Measurements from ENCODE around the gene PITPNC1.

PITPNC1 gene

DNA sequence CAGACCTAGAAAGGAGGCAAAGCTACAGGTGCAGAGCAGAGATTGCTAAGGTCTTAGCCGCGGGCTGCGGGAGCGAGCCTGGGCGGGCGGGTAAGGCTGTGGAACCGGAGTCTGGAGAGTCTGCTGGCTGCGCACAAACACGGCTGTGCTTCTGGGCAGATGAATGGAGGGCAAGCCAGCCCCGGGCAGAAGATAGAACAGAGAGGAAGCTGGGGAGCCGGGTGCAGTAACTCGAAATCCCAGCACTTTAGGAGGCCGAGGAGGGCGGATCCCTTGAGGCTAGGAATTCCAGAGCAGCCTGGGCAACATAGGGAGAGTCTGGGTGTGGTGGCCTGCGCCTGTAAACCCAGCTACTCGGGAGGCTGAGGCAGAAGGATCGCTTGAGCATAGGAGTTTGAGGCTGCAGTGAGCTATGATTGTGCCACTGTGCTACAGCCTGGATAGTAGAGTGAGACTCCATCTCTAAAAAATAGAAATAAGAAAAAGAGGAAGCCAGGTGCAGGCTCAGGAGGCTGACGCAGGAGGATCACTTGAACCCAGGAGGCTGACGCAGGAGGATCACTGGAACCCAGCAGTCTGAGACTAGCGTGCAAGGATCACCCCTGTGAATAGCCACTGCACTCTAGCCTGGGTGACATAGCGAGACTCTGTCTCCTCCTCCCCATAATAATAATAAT, 56.3 kb downstream of the PITPNC1 start:
- DNase-seq (ENCODE audit: low read depth in 3 of 3): no peak

DNA sequence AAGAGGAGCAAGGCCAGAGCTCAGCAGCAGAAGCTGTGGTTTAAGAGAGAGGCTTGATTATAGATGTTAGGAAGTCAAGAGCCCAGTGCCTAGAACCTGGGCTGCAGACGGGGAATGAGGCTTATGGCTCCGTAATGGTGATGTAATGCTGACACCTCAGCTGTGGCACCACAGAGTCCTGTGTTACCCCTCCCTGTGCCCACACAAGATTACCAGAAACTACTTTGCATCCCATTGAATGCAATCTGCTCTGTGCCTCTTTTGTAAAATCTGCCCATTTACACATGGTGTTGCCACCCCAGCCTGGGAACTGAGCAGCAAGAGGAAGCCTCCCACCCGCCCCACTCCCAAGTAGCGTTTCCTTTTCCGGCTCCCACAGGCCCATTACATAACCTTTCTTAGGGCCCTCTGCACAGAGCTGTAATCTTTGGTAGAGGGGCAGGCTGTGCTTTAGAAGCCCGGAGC, 57.0 kb downstream of the PITPNC1 start:
- peak in 2 of 3 experiments; percentile 17 to 41 for DNase-seq (ENCODE audit: low read depth in 3 of 3)

DNA sequence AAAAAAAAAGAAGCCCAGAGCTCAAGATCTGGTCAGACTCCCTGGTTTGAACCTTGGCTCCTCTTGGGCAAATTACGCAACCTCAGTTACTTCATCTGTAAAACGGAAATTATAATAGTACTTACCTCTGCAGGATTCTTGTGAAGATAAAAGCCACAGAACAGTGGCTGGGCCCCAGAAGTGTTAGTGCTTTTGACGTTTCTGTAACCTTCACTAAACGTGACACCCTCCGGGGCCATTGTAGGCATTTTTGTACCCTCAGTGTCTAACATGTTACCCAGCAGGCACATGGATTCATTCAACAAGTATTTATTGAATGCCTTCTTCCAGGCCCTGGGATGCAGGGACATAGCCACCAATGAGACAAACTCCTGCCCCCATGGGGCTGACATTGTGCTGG, 58.0 kb downstream of the PITPNC1 start:
- DNase-seq (ENCODE audit: low read depth in 3 of 3): no peak

DNA sequence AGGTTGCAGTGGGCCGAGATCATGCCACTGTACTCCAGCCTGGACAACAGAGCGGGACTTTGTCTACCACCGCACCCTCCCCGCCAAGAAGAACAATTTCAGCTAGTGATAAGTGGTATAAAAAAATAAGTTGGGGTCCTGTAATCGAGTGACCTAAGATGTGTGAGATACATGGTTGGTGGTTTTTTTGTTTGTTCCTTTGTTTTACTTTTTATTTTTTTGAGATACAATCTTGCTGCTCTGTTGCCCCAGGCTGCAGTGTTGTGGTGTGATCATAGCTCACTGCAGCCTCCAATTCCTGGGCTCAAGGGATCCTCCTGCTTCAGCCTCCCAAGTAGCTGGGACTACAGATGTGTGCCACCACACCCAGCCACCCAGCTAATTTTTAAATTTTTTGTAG, 58.7 kb downstream of the PITPNC1 start:
- DNase-seq (ENCODE audit: low read depth in 3 of 3): no peak

DNA sequence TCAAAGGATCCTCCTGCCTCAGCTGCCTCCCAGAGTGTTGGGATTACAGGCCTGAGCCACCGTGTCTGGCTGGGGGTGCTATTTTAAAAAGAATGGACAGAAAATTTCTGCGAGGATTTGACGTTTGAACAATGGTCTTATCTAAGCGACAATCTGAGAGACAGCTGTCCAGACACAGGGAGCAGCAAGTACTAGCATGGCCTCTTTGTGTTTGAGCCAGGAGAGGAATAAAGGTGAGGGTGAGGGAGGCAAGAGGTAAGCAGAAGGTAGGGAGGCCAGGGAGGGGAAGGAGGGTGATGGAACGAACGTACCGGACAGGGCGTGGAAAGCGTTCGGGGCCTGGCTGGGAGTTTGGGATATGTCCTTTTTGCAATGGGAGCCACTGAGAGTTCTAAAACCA, 59.2 kb downstream of the PITPNC1 start:
- DNase-seq (ENCODE audit: low read depth in 3 of 3): no peak

DNA sequence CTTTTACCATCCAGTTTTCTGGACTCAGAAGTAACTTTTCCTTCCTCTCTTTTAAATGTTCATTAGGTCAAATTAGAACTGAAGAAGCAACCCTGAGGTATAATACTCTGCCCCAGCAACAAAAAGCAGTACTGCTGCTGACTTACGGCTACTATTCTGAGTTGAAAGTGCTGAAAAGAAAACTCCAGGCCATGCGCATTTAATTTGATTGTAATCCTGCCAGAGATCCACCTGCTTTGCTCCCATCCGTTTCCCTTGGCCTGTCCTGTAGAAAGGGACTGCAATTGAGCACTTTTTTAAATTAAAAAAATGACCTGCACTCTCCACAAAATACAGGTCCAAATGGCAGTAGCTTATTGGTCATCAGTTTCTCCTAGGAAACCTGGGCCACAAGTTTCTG, 61.6 kb downstream of the PITPNC1 start:
- no peak for DNase-seq (ENCODE audit: low read depth in 3 of 3)

DNA sequence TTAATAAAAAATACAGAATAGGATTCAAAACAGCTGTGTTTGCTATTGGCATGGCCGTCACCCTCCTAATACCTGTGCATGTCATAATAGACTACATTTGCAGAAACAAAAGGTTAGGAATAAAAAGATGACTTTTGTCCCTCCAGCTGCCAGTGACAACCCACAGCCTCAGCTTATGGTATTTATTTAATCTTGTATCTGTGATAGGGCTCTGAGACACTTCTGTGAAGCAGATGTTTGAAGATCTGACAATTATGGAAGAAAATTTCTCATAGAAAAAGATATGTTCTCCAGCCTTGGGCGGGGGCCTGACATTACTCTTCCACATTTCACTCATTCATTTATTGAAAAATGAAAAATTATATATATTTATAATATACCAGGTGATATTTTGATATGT, 62.2 kb downstream of the PITPNC1 start:
- DNase-seq (ENCODE audit: low read depth in 3 of 3): no peak

DNA sequence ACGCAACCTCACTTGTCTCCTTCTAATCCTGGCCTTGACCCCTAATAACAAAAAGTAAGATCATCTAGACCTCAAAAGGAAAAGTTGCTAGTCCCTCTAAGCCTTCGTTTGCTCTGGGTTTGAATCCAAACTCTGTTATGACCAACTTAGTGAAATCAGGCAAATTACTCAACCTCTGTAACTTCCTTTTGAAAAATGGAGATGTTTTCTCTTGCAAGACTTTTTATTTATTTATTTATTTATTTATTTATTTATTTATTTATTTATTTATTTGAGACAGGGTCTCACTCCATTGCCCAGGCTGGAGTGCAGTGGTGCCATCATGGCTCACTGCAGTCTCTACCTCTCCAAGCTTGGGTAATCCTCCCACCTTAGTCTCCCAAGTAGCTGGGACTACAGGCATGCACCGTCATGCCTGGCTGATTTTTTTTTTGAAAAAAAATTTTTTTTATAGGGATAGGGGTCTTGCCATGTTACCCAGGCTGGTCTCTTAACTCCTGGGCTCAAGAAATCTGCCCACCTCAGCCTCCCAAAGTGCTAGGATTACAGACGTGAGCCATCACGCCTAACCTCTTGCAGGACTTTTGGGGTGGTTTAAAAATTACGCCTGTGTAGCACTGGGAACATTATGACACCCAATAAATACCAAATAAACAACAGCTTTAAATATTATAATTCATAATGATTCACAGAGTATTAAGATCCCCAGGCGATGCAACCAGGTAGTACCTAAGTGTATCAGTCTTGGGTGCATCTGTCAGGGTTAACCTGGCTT, 63.4 kb downstream of the PITPNC1 start:
- DNase-seq (ENCODE audit: low read depth in 3 of 3): no peak

DNA sequence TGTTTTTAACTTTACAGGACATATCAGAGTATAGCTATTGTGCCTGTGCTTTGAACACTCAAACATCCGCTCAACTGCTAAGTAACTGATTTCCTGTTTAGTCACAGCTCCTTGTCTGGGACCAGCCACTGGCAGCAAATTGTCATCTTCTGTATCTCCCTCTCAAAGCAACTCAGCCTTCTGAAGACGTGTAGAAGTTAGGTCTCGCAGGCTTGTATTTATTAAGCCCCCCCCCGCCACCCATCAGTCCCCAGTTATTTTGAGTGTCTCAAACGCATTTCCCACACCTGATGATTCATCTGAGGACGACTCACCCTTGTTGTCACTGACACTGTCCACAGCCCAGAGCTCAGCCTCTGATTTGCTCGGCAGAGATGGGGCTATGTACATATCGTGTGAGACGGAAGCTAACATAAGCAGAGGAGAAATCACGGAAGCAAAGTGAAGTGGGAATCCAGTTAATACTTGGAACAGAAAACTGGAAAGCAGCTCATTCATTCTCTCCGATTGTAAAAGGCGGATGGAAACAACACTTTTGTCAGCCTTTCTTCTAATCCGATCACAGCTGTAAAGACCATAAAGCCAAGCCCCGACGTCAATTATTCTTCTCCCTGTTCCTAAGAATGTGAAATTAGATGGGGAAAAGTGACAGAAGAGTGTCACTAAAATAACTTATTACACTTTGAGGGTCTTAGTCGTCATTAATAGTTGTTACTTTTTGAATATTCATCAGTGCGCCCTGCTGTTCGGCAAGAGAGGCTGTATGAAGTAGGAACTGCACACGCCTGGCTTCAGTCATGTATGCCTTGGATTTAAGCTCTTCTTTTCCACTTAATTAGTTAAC, 64.2 kb downstream of the PITPNC1 start:
- peak in 2 of 3 experiments; percentile 62 to 78 for DNase-seq (ENCODE audit: low read depth in 3 of 3)

DNA sequence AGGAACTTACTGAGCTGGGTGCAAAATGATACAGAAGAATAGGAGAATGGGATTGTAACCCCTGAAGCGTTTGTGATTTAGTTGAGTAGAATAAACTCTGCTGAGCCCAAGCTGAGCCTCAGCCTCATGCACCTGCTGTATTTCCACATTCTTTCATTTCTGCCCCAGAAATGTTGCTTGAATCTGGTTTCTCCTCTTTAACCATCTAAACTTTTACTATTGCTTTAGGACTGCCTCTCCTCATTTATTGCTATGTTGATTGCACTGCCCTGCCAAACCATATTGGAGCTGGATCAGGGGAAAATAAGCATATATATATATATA, 64.8 kb downstream of the PITPNC1 start:
- DNase-seq (ENCODE audit: low read depth in 3 of 3): no peak

DNA sequence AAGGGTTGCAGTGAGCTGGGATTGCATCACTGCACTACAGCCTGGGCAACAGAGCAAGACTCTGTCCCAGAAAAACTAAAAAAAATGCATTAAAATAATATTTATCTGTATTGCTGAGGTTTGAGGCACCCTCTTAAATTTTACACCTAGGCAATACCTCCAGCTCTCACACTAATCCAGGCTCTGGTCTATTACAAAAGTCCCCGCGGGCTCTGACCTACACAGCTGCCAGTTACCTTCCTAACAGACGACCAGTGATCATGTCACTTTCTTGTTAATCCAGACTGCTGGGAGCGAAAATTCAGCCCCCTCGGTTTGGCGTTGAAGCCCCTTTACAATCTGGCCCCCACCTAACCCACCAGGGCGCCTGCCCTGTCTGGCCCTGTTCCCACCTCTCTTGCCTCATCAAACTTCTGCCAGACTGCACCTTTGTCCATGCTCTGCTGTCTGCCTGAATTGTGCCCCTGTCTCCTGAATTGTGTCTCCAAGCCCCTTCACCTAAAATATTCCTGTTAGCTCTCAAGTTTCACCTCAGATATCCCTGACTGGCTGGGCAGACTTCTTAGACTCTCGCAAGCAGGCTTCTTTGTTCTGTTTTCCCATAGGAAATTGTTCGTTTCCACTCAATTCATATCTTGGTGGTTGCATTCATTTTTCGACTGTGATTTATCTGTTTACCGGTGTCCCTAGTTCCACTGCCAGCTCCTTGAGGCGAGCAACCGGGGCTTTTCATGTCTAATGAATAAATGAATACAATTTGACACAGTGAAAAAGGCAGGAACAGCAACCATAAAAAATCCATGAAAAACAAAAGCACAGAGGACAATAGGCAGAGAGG, 65.9 kb downstream of the PITPNC1 start:
- DNase-seq (ENCODE audit: low read depth in 3 of 3): no peak

DNA sequence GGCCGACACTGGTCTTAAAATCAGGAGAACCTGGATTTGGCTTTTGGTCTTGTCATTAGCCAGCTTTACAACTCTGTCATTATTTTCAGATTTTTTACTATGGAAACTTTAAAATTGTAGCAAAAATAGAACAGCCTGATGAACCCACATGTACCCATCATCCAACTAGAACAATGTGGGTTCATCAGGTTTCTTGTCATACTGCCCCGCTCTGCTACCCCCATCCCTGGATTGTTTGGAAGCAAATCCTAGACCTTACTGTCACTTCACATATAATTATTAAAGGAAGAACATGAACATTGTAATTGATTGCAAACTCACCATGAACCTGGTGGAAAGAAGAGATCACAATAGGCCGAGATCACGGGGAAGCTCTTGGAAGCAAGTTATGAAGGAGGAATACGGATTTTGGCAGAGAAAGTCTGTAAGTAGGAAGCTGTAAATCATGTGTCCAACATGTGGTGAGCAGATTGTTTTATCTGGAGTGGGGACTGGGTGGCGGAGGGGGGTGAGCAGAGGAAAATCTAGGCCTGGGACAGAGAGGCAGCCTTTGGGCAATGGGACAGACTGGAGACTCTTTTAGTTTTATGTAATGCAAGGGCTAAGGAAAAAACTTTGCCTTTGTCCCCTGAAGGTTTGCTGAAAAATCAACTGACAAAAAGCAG, 67.0 kb downstream of the PITPNC1 start:
- no peak for DNase-seq (ENCODE audit: low read depth in 3 of 3)

DNA sequence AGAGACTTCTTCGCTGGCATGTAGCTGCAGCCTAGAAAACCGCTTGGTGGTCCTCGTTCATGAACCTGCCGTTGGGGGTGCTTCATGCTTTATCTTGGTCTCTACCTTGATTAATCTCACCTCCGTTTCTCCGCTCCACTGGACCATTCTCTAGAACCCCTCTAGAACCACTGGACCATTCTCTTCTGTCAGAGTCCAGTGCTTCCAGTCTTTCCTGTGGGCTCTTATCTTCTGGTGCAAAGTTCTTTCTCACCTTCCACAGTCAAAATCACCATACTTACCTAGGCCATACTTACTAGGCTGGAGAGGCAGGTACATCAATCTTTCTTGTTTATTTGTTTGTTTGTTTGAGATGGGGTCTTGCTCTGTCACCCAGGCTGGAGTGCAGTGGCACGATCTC, 71.4 kb downstream of the PITPNC1 start:
- no peak for DNase-seq (ENCODE audit: low read depth in 3 of 3)

DNA sequence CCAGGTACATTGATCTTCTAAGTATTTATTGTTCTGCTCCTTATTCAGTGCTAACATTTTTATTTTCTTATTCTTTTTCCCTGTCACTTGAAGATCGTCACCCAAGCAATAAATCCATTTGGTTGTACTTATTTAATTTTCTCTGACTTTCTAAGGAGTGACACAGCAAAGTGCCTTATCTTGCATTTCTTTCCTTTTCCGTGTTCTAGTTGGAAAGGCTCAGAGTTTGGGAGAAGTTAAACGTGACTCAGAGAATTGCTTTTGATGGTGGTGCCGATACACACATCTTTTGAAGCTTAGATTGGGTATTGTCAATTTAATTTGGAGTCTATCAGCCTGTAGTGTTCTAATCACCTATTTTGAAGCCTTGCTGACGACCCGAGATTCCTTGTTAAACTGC, 72.0 kb downstream of the PITPNC1 start:
- no peak for DNase-seq (ENCODE audit: low read depth in 3 of 3)

DNA sequence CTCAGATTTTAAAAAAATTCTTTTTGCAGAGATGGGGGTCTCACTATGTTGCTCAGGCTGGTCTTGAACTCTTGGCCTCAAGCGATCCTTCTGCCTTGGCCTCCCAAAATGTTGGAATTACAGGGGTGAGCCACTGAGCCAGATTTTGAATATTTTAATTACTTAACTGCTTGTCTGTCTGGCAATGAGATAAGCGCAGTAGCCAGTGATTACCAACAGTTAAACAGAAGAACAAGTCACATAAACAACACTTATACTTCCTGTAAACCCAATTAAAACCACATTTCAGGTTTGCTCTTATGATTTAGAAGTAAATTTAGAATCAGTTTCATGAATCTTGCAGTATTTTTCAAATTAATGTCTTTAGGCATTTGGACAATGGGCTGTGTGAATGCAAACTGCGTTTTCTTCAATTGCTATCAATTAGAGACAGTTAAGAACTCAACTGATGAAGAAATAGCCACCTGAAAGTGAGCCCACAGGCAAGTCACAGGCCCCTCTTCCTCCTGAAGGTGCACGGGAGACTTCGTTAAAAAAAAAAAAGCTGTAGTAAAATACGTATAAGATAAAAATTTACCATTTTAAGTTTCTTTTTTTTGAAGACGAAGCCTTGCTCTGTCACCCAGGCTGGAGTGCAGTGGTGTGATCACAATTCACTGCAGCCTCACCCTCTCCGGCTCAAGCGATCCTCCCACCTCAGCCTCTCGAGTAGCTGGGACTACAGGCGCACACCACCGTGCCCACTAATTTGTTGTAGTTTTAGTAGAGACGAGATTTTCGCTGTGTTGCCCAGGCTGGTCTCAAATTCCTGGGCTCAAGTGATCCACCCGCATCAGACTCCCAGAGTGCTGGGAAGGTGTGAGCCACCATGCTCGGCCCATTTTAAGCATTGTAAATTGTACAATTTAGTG, 73.0 kb downstream of the PITPNC1 start:
- DNase-seq (ENCODE audit: low read depth in 3 of 3): no peak

DNA sequence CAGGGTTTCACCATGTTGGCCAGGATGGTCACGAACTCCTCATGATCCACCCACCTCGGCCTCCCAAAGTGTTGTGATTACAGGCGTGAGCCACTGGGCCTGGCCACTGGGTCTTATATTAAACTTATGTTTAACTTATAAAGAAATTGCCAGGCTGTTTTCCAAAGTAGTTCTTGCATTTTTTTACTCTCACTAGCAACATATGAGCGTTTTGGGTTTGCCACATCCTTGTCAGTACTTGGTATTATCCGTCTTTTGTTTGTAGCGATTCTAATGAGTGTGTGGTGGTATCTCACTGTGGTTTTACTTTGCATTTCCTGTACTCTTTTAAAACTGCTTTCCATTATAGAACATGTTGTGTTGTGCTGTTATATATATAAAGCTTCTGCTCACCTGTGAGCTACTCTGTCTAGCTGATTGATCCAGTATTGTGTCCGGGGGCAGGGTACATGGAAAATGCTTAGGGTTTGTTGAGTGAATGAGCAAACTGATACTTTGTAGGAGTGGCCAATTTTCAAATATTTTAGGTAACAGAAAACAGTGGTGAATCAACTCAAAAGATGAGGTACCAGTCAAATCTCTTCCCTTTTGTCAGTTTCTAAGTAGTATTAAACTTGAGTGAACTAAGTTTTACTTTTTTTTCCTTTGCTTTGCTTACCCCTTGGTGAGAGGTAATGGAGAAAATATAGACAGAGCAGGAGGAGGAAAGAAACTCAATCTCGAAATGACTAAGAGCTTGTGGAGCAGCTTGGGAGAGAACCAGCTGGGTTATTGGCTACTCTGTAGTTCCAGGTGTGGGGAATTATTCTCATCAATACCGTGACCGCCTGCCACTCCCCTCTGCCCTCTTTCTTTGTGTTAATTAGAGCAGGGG, 75.8 kb downstream of the PITPNC1 start:
- DNase-seq (ENCODE audit: low read depth in 3 of 3): no peak

DNA sequence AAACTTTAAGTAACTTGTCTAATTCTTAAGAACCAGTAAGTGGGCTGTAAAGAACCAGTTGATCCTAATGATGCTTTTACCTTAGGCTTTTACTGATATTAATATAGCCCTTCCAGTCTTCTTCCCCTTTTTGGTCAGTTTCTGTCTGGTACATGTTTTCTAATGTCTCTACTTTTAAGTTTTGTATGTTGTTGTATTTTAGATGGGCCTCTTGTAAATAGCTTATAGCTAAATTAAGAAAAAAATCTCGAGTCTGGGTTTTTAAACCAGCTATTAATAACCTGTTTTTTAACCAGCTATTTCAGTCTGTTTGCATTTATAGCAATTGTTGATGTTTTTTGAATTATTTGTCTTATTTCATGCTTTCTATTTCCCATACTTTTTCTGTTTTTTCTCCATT, 79.0 kb downstream of the PITPNC1 start:
- DNase-seq (ENCODE audit: low read depth in 3 of 3): no peak

DNA sequence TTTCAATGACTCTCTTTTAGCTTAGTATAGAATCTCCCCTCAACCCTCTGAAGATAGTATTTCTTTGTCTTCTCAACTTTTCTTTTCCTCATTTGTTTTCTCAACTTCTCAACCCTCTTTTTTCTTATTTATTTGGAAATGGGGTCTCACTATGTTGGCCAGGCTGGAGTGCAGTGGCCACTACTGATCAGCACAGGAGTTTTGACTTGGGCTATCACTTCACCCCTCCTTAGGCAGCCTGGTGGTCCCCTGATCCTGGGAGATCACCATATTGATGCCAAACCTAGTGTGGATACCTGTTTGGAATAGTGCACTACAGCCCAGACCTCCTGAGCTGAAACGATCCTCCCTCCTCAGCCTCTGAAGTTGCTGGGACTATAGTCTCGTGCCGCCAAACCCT, 79.8 kb downstream of the PITPNC1 start:
- DNase-seq (ENCODE audit: low read depth in 3 of 3): no peak

DNA sequence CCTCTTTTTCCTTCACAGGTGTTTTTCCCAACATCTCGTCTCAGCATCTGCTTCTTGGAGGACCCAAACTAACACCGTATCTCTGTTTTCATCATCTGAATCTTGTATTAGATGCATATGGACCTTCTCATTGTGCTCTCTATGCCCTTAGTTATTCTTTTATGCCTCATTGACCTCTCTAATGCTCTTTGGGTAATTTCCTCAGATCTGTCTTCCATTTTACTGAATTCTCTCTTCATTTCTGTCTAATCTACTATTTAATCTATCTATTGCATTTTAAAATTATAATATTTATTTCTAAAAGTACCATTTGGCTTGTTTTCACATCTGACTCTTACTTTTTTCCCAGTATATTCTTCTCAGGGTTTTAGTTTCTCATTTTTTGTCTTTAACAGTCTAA, 81.1 kb downstream of the PITPNC1 start:
- DNase-seq (ENCODE audit: low read depth in 3 of 3): no peak

Measured in stimulated activated CD4-positive, alpha-beta T cell treated with anti-CD3 and anti-CD28 coated beads, TNF-alpha, amount 100 ng/mL, for 4 hours (primary cell).